Adrenal gland (tissue), 5 donors: ENCODE data around the gene POLR3B.
A peak's percentile ranks its signal among the peaks of the same experiment; 100 is the strongest.

Experiments
- POLR2A ChIP-seq, 2 donors: fragments of 450-650 bp; IDR thresholded peaks; one replicate each; pipeline ENCODE4 v1.6.1; 2017; ENCODE audit warnings: antibody characterized with exemption in 2 of 2, mild to moderate bottlenecking in 2 of 2, moderate library complexity in 1 of 2
- TF ChIP-seq, protein P1 (sequence below), 6 experiments: fragments of 450-650 bp in 4 of 6; fragments of 200-600 bp in 2 of 6; sonication (generic) in 1 of 6; IDR thresholded peaks; 1 replicate in 5 of 6; 2 replicates in 1 of 6; pipeline versions ENCODE4 v1.5.1 to v1.8.0; 2016 to 2021; ENCODE audit warnings: antibody characterized with exemption in 6 of 6, mild to moderate bottlenecking in 2 of 6, moderate library complexity in 1 of 6
- donor health status: DM: no; HTN: no; CAD: no.

DNA sequence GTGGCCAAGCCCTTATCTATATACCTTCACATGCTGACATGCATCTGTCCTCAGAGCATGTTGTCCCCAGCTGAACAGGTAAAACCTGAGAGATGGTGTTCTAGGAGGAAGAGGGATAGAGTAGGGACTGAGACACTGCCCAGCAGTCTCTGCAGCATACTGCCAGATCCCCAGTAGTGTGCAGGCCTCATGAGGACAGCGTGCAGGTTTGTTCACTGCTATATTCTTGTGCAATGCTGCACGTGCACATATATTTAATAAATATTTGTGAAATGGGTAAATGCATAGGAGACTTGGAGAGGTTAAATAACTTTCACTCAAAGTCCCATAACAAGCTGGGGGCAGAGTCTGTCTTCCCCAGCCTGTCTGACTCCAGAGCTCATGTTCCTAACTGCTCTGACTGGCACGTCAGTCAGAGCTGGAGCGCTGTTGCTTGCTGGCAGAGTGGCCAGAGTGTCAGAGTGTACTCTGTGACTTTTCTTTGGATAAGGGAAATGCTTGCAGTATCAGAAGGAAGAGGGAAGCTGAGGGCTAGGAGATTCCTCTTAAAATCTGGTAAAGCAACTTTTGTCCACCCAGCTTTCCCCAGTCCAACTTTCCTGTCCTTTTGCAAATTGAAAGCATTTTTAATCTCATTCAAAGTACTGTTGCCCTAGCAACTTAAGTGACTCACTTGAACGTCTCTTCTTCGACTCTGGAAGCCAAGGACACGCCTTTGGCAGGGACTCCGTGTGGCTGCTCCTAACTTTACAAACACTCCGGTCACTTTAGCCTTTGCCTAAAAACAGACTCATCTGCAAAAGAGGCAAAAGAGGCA lies 14.9 kb upstream of the POLR3B start:
- TF ChIP-seq, protein P1, sequence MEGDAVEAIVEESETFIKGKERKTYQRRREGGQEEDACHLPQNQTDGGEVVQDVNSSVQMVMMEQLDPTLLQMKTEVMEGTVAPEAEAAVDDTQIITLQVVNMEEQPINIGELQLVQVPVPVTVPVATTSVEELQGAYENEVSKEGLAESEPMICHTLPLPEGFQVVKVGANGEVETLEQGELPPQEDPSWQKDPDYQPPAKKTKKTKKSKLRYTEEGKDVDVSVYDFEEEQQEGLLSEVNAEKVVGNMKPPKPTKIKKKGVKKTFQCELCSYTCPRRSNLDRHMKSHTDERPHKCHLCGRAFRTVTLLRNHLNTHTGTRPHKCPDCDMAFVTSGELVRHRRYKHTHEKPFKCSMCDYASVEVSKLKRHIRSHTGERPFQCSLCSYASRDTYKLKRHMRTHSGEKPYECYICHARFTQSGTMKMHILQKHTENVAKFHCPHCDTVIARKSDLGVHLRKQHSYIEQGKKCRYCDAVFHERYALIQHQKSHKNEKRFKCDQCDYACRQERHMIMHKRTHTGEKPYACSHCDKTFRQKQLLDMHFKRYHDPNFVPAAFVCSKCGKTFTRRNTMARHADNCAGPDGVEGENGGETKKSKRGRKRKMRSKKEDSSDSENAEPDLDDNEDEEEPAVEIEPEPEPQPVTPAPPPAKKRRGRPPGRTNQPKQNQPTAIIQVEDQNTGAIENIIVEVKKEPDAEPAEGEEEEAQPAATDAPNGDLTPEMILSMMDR (IDR thresholded peaks at IDR 0.05) = no peak
- peak in 1 of 2 donors; percentile 62 for TF ChIP-seq POLR2A (IDR thresholded peaks at IDR 0.05)
